Measurements from ENCODE around the gene ANO1.

DNA sequence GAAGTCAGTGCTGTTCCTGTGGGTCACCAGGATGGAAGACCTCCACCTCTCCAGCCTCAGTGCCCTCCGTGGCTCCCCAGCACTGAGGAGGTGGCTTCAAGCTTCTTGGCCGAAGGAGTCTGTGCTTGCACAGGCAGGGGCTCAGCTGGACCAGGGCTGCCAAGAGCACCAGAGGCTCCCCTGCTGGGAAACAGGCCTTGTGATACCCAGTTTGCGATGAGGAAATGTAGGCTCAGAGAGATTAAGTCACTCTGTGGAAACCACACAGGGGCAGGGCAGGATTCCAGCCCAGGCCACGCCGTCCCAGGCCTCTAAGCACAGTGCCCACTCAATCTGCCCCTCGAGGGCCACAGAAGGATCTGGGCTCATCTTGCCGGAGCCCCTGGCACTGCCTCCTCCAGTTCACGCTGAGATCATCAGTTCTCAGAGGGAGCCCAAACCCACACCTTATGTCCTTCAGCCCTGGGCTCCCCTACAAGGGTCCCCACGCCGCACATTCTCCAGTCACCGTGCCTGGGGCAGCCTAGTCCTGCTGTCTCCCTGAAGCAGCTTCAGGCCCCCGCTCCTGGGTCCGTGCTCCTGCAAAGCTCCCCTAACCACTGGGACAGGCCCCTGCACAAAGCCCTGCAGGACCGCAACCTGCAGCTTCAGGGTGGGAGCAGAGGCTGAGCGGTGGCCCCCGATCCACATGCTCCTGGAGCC lies 21.6 kb downstream of the ANO1 start:
- TF ChIP-seq, protein P1, sequence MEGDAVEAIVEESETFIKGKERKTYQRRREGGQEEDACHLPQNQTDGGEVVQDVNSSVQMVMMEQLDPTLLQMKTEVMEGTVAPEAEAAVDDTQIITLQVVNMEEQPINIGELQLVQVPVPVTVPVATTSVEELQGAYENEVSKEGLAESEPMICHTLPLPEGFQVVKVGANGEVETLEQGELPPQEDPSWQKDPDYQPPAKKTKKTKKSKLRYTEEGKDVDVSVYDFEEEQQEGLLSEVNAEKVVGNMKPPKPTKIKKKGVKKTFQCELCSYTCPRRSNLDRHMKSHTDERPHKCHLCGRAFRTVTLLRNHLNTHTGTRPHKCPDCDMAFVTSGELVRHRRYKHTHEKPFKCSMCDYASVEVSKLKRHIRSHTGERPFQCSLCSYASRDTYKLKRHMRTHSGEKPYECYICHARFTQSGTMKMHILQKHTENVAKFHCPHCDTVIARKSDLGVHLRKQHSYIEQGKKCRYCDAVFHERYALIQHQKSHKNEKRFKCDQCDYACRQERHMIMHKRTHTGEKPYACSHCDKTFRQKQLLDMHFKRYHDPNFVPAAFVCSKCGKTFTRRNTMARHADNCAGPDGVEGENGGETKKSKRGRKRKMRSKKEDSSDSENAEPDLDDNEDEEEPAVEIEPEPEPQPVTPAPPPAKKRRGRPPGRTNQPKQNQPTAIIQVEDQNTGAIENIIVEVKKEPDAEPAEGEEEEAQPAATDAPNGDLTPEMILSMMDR (IDR thresholded peaks at IDR 0.05; ENCODE audit: insufficient read depth, low read depth, low read length): no peak
- TF ChIP-seq EZH2 (IDR thresholded peaks at IDR 0.05; ENCODE audit: insufficient read depth, low read length): no peak
